WTC11 (cell line): ENCODE data around the gene GNA14. TPM values are rescaled to one million over a fixed set of nuclear protein-coding genes. Genes with fewer than 3 reads are reported as not detected.

Experiments
- ATAC-seq: fragments of 200-7000 bp; cut with Tn5 transposase; 2 replicates; pipeline ENCODE4 v1.10.0; 2021; ENCODE audit warnings: mild to moderate bottlenecking, moderate library complexity
- CTCF ChIA-PET: fragments of 300-600 bp; sonication (Branson Sonifier 250); formaldehyde crosslinking; loops from one replicate; lab custom pipeline; 2021; ENCODE audit warnings: antibody characterized with exemption; lab: Charles Lee
- POLR2A ChIA-PET: fragments of 350-600 bp; sonication (Branson Sonifier 250); formaldehyde crosslinking; loops from one replicate; lab custom pipeline; 2021; ENCODE audit warnings: antibody characterized with exemption; lab: Charles Lee
- DNase-seq: peaks from one replicate; pipeline ENCODE4 v3.0.0; 2021; ENCODE audit warnings: low spot score
- H3K27ac Mint-ChIP-seq: 2 replicates; pipeline ENCODE4 v1.8.0; 2021; ENCODE audit warnings: mixed read lengths
- H3K27me3 Mint-ChIP-seq: 2 replicates; pipeline ENCODE4 v1.8.0; 2021; ENCODE audit warnings: low read depth, mild to moderate bottlenecking, moderate library complexity, mixed read lengths
- H3K36me3 Mint-ChIP-seq: 2 replicates; pipeline ENCODE4 v1.8.0; 2021; ENCODE audit warnings: mixed read lengths
- H3K4me1 Mint-ChIP-seq: 2 replicates; pipeline ENCODE4 v1.8.0; 2022; ENCODE audit warnings: mixed read lengths
- H3K4me3 Mint-ChIP-seq: 2 replicates; pipeline ENCODE4 v1.8.0; 2021; ENCODE audit warnings: mild to moderate bottlenecking, moderate library complexity, mixed read lengths
- H3K9me3 Mint-ChIP-seq: 2 replicates; pipeline ENCODE4 v1.8.0; 2021; ENCODE audit warnings: mixed read lengths
- AFF4 ChIP-seq: sonication (generic); formaldehyde crosslinking; IDR thresholded peaks from 2 replicates; pipeline ENCODE4 v1.8.1; 2023; ENCODE audit warnings: mild to moderate bottlenecking, missing genetic modification reagents, borderline replicate concordance
- ATF6 ChIP-seq: sonication (generic); formaldehyde crosslinking; IDR thresholded peaks from 2 replicates; pipeline ENCODE4 v1.8.1; 2023; ENCODE audit warnings: mild to moderate bottlenecking, missing genetic modification reagents
- CTCF ChIP-seq: fragments of 200-600 bp; IDR thresholded peaks from 2 replicates; pipeline ENCODE4 v1.8.0; 2022; ENCODE audit warnings: antibody characterized with exemption
- E2F5 ChIP-seq: sonication (generic); formaldehyde crosslinking; IDR thresholded peaks from 2 replicates; pipeline ENCODE4 v1.8.1; 2022; ENCODE audit warnings: mild to moderate bottlenecking, moderate library complexity, missing genetic modification reagents
- ELF4 ChIP-seq: sonication (generic); formaldehyde crosslinking; IDR thresholded peaks from 2 replicates; pipeline ENCODE4 v1.8.1; 2022; ENCODE audit warnings: low read depth, mild to moderate bottlenecking, moderate library complexity, missing genetic modification reagents
- FOXP1 ChIP-seq: sonication (generic); formaldehyde crosslinking; IDR thresholded peaks from 2 replicates; pipeline ENCODE4 v1.8.0; 2022; ENCODE audit warnings: missing genetic modification reagents, mild to moderate bottlenecking, moderate library complexity, borderline replicate concordance
- GRHL2 ChIP-seq: fragments of 250-450 bp; sonication (Bioruptor Pico); IDR thresholded peaks from 2 replicates; pipeline ENCODE4 v1.8.0; 2022; ENCODE audit warnings: mild to moderate bottlenecking, moderate library complexity; ENCODE audit not compliant: insufficient replicate concordance, severe bottlenecking
- IRF1 ChIP-seq: sonication (generic); formaldehyde crosslinking; IDR thresholded peaks from 2 replicates; pipeline ENCODE4 v1.8.0; 2023; ENCODE audit warnings: missing genetic modification reagents
- MAX ChIP-seq: sonication (generic); formaldehyde crosslinking; IDR thresholded peaks from 2 replicates; pipeline ENCODE4 v1.8.0; 2022; ENCODE audit warnings: mild to moderate bottlenecking, missing genetic modification reagents
- RELA ChIP-seq: sonication (generic); formaldehyde crosslinking; IDR thresholded peaks from 2 replicates; pipeline ENCODE4 v1.8.1; 2022; ENCODE audit warnings: missing genetic modification reagents, mild to moderate bottlenecking, borderline replicate concordance
- RORB ChIP-seq: fragments of 250-450 bp; sonication (Bioruptor Pico); IDR thresholded peaks from 2 replicates; pipeline ENCODE4 v1.9.0; 2021; ENCODE audit warnings: mild to moderate bottlenecking
- SMAD3 ChIP-seq: sonication (generic); formaldehyde crosslinking; IDR thresholded peaks from 2 replicates; pipeline ENCODE4 v1.8.0; 2022; ENCODE audit warnings: missing genetic modification reagents, mild to moderate bottlenecking, borderline replicate concordance
- SMAD4 ChIP-seq: sonication (generic); formaldehyde crosslinking; IDR thresholded peaks from 2 replicates; pipeline ENCODE4 v1.8.0; 2022; ENCODE audit warnings: mild to moderate bottlenecking, missing genetic modification reagents
- SP1 ChIP-seq: sonication (generic); formaldehyde crosslinking; conservative IDR thresholded peaks from 2 replicates; pipeline ENCODE4 v1.8.1; 2022; ENCODE audit warnings: missing genetic modification reagents
- ZNF121 ChIP-seq: sonication (generic); formaldehyde crosslinking; IDR thresholded peaks from 2 replicates; pipeline ENCODE4 v1.8.0; 2023; ENCODE audit warnings: missing genetic modification reagents
- ZNF281 ChIP-seq: sonication (generic); formaldehyde crosslinking; IDR thresholded peaks from 2 replicates; pipeline ENCODE4 v1.8.0; 2023; ENCODE audit warnings: mild to moderate bottlenecking, missing genetic modification reagents
- ZNF532 ChIP-seq: fragments of 250-450 bp; sonication (Bioruptor Pico); IDR thresholded peaks from 2 replicates; pipeline ENCODE4 v1.9.0; 2021; ENCODE audit warnings: mild to moderate bottlenecking, borderline replicate concordance
- ZNF671 ChIP-seq: fragments of 250-450 bp; sonication (Bioruptor Pico); IDR thresholded peaks from 2 replicates; pipeline ENCODE4 v1.8.0; 2021; ENCODE audit warnings: mild to moderate bottlenecking
- total RNA-seq: library from RNA; stranded (reverse); gene quantifications from 3 replicates; pipeline ENCODE4 v1.2.3, GENCODE V29; 2021

Gene GNA14
- total RNA-seq, 1 experiment from 2014 or later = 26.7 TPM

GRCh38 chr9:77435277-77435676 is 212.8 kb downstream of the GNA14 start (continued):
- TF ChIP-seq ZNF671 (CRISPR knock-in tag) (no peak), ZNF281 (CRISPR knock-in tag) (no peak), SMAD4 (no peak), AFF4 (no peak), IRF1 (CRISPR knock-in tag) (no peak), SP1 (CRISPR knock-in tag) (no peak)

- ChIA-PET POLR2A (interaction anchor here (0.6 to 1.0 kb wide), 2 partner anchors 23 to 528 kb away, joined by 3 read pairs; no protein-coding TSS in a partner anchor), CTCF (interaction anchor here (0.6 to 2.8 kb wide), 49 partner anchors 10 to 734 kb away, joined by 3 to 62 read pairs (median 3); partner anchors contain the start of gene GNA14)
- Mint-ChIP-seq H3K4me3 (no peak overlapping the region), H3K27ac (0 out of 2 replicates have a peak overlapping the region, but pooled peaks have one; percentile 8), H3K9me3 (peaks cover 9% of the 10 kb centered on the region; the same call in 1 of the 2 replicates), H3K27me3 (no peaks in the 10 kb centered on the region; the same call in 1 of the 2 replicates), H3K4me1 (peaks cover 15% of the 10 kb centered on the region), H3K36me3 (peaks cover 14% of the 10 kb centered on the region)
- DNase-seq (peak; percentile 66), ATAC-seq (peak; percentile 92)
- TF ChIP-seq ZNF121 (CRISPR knock-in tag) (no peak), E2F5 (CRISPR knock-in tag) (no peak), ELF4 (CRISPR knock-in tag) (no peak), FOXP1 (CRISPR knock-in tag) (no peak), GRHL2 (CRISPR knock-in tag) (no peak), RELA (CRISPR knock-in tag) (no peak), MAX (CRISPR knock-in tag) (no peak), ATF6 (CRISPR knock-in tag) (no peak), RORB (CRISPR knock-in tag) (no peak), ZNF532 (CRISPR knock-in tag) (no peak), SMAD3 (CRISPR knock-in tag) (0 out of 2 replicates have a peak, but pooled peaks have one; percentile 21), CTCF (peak; percentile 87)
Observed at GRCh38 chr9:77433675-77434445, 214.3 kb downstream of the GNA14 start.
